GM23338 (cell line): ENCODE measurements around the gene SMIM14. TPM values are rescaled to one million over a fixed set of nuclear protein-coding genes. Genes with fewer than 3 reads are reported as not detected.
"Not testable (repeated sequence)": the region's sequence is repeated elsewhere in the genome, so short reads cannot be mapped to it uniquely, and the experiment has no call there.

Experiments
- ATAC-seq: fragments of 200-7000 bp; cut with Tn5 transposase; 3 replicates; pipeline ENCODE4 v1.9.1; 2020
- DNase-seq: peaks from one replicate; pipeline ENCODE4 v3.0.0-alpha.2; 2015; ENCODE audit warnings: low spot score
- H2AFZ ChIP-seq: fragments of 200-600 bp; sonication (generic); 2 replicates; pipeline ENCODE4 v1.8.0; 2016; ENCODE audit warnings: antibody characterized with exemption, mild to moderate bottlenecking, moderate library complexity
- H3F3A ChIP-seq: fragments of 200-600 bp; sonication (generic); replicated peaks from 2 replicates; pipeline ENCODE4 v1.8.0; 2017; ENCODE audit warnings: antibody characterized with exemption, mixed run types, low read depth
- H3K27ac ChIP-seq: fragments of 200-600 bp; sonication (generic); 2 replicates; pipeline ENCODE4 v1.6.1; 2016; ENCODE audit warnings: low read depth
- H3K27me3 ChIP-seq: fragments of 200-600 bp; sonication (generic); 2 replicates; pipeline ENCODE4 v1.8.0; 2016; ENCODE audit warnings: mild to moderate bottlenecking, mixed run types, moderate library complexity; ENCODE audit not compliant: insufficient read depth
- H3K36me3 ChIP-seq: fragments of 200-600 bp; sonication (generic); 2 replicates; pipeline ENCODE4 v1.8.0; 2016; ENCODE audit warnings: mild to moderate bottlenecking; ENCODE audit not compliant: insufficient read depth
- H3K4me1 ChIP-seq: fragments of 200-600 bp; sonication (generic); 2 replicates; pipeline ENCODE4 v1.8.0; 2016; ENCODE audit warnings: mild to moderate bottlenecking, moderate library complexity; ENCODE audit not compliant: insufficient read depth
- H3K4me2 ChIP-seq: fragments of 200-600 bp; sonication (generic); 2 replicates; pipeline ENCODE4 v1.7.1; 2017; ENCODE audit warnings: mixed run types
- H3K4me3 ChIP-seq: fragments of 200-600 bp; sonication (generic); 2 replicates; pipeline ENCODE4 v1.6.1; 2016; ENCODE audit warnings: mixed run types
- H3K79me2 ChIP-seq: fragments of 200-600 bp; sonication (generic); replicated peaks from 2 replicates; pipeline ENCODE4 v1.8.0; 2017; ENCODE audit warnings: mild to moderate bottlenecking; ENCODE audit not compliant: insufficient read depth
- H3K9me2 ChIP-seq: fragments of 200-600 bp; sonication (generic); 2 replicates; pipeline ENCODE4 v1.8.0; 2017; ENCODE audit not compliant: insufficient read depth
- H4K20me1 ChIP-seq: fragments of 200-600 bp; sonication (generic); replicated peaks from 2 replicates; pipeline ENCODE4 v1.8.0; 2017; ENCODE audit warnings: mild to moderate bottlenecking; ENCODE audit not compliant: insufficient read depth
- H3K27ac Mint-ChIP-seq: 2 replicates; pipeline ENCODE4 v1.8.0; 2020; ENCODE audit warnings: inconsistent platforms, mild to moderate bottlenecking, moderate library complexity, mixed read lengths
- H3K27me3 Mint-ChIP-seq: 3 replicates; pipeline ENCODE4 v1.8.0; 2022; ENCODE audit warnings: low read depth, mild to moderate bottlenecking, moderate library complexity, mixed read lengths, inconsistent platforms; ENCODE audit not compliant: insufficient read depth, poor library complexity
- H3K36me3 Mint-ChIP-seq: 3 replicates; pipeline ENCODE4 v1.8.0; 2021; ENCODE audit warnings: low read depth, mild to moderate bottlenecking, inconsistent platforms, moderate library complexity, mixed read lengths
- H3K4me1 Mint-ChIP-seq: 3 replicates; pipeline ENCODE4 v1.8.0; 2020; ENCODE audit warnings: mild to moderate bottlenecking, inconsistent platforms, mixed read lengths
- H3K4me3 Mint-ChIP-seq: 3 replicates; pipeline ENCODE4 v1.8.0; 2021; ENCODE audit warnings: moderate library complexity, mild to moderate bottlenecking, inconsistent platforms, mixed read lengths
- H3K9me3 Mint-ChIP-seq: 3 replicates; pipeline ENCODE4 v1.8.0; 2020; ENCODE audit warnings: moderate library complexity, mild to moderate bottlenecking, inconsistent platforms, mixed read lengths
- CREB1 ChIP-seq: fragments of 250-450 bp; sonication (Bioruptor Pico); IDR thresholded peaks from 2 replicates; pipeline ENCODE4 v1.5.0; 2020; ENCODE audit warnings: low read depth, mild to moderate bottlenecking, moderate library complexity
- EZH2 ChIP-seq: fragments of 200-600 bp; sonication (generic); IDR thresholded peaks from one replicate; pipeline ENCODE4 v1.8.0; 2017; ENCODE audit warnings: antibody characterized with exemption, mild to moderate bottlenecking, low read depth; ENCODE audit not compliant: unreplicated experiment
- EZH2phosphoT487 ChIP-seq: fragments of 200-600 bp; sonication (generic); IDR thresholded peaks from one replicate; pipeline ENCODE4 v1.8.1; 2018; ENCODE audit warnings: antibody characterized with exemption; ENCODE audit not compliant: unreplicated experiment
- NANOG ChIP-seq: IDR thresholded peaks from 2 replicates; pipeline ENCODE4 v1.6.1; 2016; ENCODE audit warnings: antibody characterized with exemption, borderline replicate concordance
- POLR2AphosphoS5 ChIP-seq: IDR thresholded peaks from 2 replicates; pipeline ENCODE4 v1.6.1; 2016; ENCODE audit warnings: antibody characterized with exemption, low read depth
- STAT1 ChIP-seq: IDR thresholded peaks from one replicate; pipeline ENCODE4 v1.6.1; 2016; ENCODE audit warnings: antibody characterized with exemption; ENCODE audit not compliant: unreplicated experiment
- ZNF114 ChIP-seq: fragments of 250-450 bp; sonication (Bioruptor Pico); IDR thresholded peaks from 2 replicates; pipeline ENCODE4 v1.5.0; 2020; ENCODE audit warnings: mild to moderate bottlenecking, moderate library complexity
- polyA plus RNA-seq: library from polyadenylated mRNA; unstranded; fragments of >200 nt; fragmentation: Nextera tagmentation; extraction: Ambion mirVana; gene quantifications from 2 replicates; pipeline ENCODE4 v1.2.1, GENCODE V29; 2016
- total RNA-seq: library from RNA; depleted of rRNA; stranded (reverse); fragments of >200 nt; shearing (Covaris generic); gene quantifications from 2 replicates; pipeline ENCODE4 v1.2.3, GENCODE V29; 2014
- TF ChIP-seq, protein P1 (sequence below): IDR thresholded peaks from one replicate; pipeline ENCODE4 v1.6.1; 2018; ENCODE audit warnings: antibody characterized with exemption; ENCODE audit not compliant: unreplicated experiment
- TF ChIP-seq, protein P2 (sequence below), 2 experiments: fragments of 200-600 bp in 1 of 2; sonication (generic) in 1 of 2; conservative IDR thresholded peaks; 2 replicates each; pipeline versions ENCODE4 v1.5.1 to v1.6.1; 2016 to 2017; ENCODE audit warnings: antibody characterized with exemption in 2 of 2, low read depth in 2 of 2, mild to moderate bottlenecking in 2 of 2, moderate library complexity in 1 of 2
- TF ChIP-seq, protein P3 (sequence below): fragments of 250-450 bp; sonication (Bioruptor Pico); IDR thresholded peaks from 2 replicates; pipeline ENCODE4 v1.5.0; 2020; ENCODE audit warnings: mild to moderate bottlenecking, moderate library complexity

The SMIM14 gene
- total and polyA plus RNA-seq, 2 experiments from 2014 or later: 29.0 to 52.6 TPM

DNA sequence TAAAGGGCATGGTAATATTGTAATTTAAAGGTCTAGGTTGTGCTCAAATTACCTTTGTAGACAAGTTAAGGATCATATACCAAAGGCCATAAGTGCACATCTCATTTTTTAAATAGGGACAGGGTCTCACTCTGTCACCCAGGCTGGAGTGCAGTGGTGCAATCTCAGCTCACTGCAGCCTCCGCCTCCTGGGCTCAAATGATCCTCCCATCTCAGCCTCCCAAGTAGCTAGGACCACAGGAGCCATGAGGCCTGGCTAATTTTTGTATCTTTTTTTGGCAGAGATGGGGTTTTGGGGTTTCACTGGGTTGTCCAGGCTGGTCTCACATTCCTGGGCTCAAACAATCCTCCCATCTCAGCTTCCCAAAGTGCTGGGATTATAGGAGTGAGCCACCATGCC lies 124.4 kb downstream of the SMIM14 start:
- H3K4me2 ChIP-seq, H3F3A ChIP-seq, H4K20me1 ChIP-seq, H3K4me3 ChIP-seq, H3K27me3 ChIP-seq, H3K9me3 Mint-ChIP-seq, H3K4me3 Mint-ChIP-seq, H3K4me1 ChIP-seq, H3K4me1 Mint-ChIP-seq, H3K9me2 ChIP-seq, DNase-seq, H2AFZ ChIP-seq, ATAC-seq, H3K27ac ChIP-seq, H3K27ac Mint-ChIP-seq, H3K27me3 Mint-ChIP-seq: not testable (repeated sequence)
- Histone ChIP-seq H3K36me3 (peaks cover 23% of the 10 kb centered on the region), H3K79me2 (peaks cover 23% of the 10 kb centered on the region)
- H3K36me3 Mint-ChIP-seq: peaks cover 57% of the 10 kb centered on the region; the same call in 2 of the 3 replicates

DNA sequence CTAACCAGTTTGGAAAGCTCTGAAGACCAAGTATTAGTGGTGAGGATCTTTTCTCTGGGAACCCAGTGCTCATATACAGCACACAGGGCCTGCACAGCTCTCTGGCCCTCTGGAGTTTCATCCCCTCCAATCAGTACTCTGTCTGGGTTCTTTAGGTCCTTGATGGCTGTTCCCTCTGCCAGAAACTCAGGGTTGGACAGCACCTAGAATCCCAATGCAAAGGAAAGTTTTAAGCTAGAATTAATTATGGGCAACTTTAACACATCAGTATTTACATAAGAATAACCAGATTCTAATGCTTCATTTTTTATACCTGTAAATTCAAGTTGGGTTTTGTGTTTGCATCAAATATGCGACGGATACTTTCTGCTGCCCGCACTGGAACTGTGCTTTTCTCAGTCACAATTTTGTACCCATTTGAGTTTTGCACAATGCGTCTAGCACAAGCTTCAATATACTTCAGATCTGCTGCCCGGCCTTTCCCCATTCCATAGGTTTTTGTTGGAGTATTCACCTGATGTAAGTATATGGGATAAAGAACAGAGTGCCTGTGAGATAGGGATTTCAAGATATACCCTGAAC lies 128.2 kb downstream of the SMIM14 start:
- Histone ChIP-seq H3K27me3 (no peaks in the 10 kb centered on the region), H2AFZ (no peak overlapping the region), H4K20me1 (peaks cover 3% of the 10 kb centered on the region; the same call in 1 of the 2 replicates), H3K9me2 (no peaks in the 10 kb centered on the region), H3K36me3 (peaks cover 48% of the 10 kb centered on the region), H3K4me3 (no peak overlapping the region), H3K4me2 (no peak overlapping the region), H3F3A (peaks cover 3% of the 10 kb centered on the region; the same call in 1 of the 2 replicates), H3K4me1 (no peaks in the 10 kb centered on the region), H3K79me2 (peaks cover 7% of the 10 kb centered on the region; the same call in 1 of the 2 replicates), H3K27ac (no peak overlapping the region)
- H3K4me3 Mint-ChIP-seq: no peak overlapping the region
- ATAC-seq (no peak), DNase-seq (no peak)
- H3K4me1 Mint-ChIP-seq: no peaks in the 10 kb centered on the region
- no peaks in the 10 kb centered on the region for H3K27me3 Mint-ChIP-seq
- no peak overlapping the region for H3K27ac Mint-ChIP-seq
- H3K36me3 Mint-ChIP-seq: peaks cover 71% of the 10 kb centered on the region; the same call in 2 of the 3 replicates
- H3K9me3 Mint-ChIP-seq: no peaks in the 10 kb centered on the region
- no peak for TF ChIP-seq ZNF114
- no peak for TF ChIP-seq EZH2
- TF ChIP-seq POLR2AphosphoS5: no peak
- TF ChIP-seq, protein P1, sequence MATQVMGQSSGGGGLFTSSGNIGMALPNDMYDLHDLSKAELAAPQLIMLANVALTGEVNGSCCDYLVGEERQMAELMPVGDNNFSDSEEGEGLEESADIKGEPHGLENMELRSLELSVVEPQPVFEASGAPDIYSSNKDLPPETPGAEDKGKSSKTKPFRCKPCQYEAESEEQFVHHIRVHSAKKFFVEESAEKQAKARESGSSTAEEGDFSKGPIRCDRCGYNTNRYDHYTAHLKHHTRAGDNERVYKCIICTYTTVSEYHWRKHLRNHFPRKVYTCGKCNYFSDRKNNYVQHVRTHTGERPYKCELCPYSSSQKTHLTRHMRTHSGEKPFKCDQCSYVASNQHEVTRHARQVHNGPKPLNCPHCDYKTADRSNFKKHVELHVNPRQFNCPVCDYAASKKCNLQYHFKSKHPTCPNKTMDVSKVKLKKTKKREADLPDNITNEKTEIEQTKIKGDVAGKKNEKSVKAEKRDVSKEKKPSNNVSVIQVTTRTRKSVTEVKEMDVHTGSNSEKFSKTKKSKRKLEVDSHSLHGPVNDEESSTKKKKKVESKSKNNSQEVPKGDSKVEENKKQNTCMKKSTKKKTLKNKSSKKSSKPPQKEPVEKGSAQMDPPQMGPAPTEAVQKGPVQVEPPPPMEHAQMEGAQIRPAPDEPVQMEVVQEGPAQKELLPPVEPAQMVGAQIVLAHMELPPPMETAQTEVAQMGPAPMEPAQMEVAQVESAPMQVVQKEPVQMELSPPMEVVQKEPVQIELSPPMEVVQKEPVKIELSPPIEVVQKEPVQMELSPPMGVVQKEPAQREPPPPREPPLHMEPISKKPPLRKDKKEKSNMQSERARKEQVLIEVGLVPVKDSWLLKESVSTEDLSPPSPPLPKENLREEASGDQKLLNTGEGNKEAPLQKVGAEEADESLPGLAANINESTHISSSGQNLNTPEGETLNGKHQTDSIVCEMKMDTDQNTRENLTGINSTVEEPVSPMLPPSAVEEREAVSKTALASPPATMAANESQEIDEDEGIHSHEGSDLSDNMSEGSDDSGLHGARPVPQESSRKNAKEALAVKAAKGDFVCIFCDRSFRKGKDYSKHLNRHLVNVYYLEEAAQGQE: no peak
- TF ChIP-seq, protein P2, sequence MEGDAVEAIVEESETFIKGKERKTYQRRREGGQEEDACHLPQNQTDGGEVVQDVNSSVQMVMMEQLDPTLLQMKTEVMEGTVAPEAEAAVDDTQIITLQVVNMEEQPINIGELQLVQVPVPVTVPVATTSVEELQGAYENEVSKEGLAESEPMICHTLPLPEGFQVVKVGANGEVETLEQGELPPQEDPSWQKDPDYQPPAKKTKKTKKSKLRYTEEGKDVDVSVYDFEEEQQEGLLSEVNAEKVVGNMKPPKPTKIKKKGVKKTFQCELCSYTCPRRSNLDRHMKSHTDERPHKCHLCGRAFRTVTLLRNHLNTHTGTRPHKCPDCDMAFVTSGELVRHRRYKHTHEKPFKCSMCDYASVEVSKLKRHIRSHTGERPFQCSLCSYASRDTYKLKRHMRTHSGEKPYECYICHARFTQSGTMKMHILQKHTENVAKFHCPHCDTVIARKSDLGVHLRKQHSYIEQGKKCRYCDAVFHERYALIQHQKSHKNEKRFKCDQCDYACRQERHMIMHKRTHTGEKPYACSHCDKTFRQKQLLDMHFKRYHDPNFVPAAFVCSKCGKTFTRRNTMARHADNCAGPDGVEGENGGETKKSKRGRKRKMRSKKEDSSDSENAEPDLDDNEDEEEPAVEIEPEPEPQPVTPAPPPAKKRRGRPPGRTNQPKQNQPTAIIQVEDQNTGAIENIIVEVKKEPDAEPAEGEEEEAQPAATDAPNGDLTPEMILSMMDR (conservative IDR thresholded peaks at IDR 0.05; ENCODE audit: low read depth in 2 of 2): no peak
- TF ChIP-seq STAT1: no peak
- TF ChIP-seq, protein P3, sequence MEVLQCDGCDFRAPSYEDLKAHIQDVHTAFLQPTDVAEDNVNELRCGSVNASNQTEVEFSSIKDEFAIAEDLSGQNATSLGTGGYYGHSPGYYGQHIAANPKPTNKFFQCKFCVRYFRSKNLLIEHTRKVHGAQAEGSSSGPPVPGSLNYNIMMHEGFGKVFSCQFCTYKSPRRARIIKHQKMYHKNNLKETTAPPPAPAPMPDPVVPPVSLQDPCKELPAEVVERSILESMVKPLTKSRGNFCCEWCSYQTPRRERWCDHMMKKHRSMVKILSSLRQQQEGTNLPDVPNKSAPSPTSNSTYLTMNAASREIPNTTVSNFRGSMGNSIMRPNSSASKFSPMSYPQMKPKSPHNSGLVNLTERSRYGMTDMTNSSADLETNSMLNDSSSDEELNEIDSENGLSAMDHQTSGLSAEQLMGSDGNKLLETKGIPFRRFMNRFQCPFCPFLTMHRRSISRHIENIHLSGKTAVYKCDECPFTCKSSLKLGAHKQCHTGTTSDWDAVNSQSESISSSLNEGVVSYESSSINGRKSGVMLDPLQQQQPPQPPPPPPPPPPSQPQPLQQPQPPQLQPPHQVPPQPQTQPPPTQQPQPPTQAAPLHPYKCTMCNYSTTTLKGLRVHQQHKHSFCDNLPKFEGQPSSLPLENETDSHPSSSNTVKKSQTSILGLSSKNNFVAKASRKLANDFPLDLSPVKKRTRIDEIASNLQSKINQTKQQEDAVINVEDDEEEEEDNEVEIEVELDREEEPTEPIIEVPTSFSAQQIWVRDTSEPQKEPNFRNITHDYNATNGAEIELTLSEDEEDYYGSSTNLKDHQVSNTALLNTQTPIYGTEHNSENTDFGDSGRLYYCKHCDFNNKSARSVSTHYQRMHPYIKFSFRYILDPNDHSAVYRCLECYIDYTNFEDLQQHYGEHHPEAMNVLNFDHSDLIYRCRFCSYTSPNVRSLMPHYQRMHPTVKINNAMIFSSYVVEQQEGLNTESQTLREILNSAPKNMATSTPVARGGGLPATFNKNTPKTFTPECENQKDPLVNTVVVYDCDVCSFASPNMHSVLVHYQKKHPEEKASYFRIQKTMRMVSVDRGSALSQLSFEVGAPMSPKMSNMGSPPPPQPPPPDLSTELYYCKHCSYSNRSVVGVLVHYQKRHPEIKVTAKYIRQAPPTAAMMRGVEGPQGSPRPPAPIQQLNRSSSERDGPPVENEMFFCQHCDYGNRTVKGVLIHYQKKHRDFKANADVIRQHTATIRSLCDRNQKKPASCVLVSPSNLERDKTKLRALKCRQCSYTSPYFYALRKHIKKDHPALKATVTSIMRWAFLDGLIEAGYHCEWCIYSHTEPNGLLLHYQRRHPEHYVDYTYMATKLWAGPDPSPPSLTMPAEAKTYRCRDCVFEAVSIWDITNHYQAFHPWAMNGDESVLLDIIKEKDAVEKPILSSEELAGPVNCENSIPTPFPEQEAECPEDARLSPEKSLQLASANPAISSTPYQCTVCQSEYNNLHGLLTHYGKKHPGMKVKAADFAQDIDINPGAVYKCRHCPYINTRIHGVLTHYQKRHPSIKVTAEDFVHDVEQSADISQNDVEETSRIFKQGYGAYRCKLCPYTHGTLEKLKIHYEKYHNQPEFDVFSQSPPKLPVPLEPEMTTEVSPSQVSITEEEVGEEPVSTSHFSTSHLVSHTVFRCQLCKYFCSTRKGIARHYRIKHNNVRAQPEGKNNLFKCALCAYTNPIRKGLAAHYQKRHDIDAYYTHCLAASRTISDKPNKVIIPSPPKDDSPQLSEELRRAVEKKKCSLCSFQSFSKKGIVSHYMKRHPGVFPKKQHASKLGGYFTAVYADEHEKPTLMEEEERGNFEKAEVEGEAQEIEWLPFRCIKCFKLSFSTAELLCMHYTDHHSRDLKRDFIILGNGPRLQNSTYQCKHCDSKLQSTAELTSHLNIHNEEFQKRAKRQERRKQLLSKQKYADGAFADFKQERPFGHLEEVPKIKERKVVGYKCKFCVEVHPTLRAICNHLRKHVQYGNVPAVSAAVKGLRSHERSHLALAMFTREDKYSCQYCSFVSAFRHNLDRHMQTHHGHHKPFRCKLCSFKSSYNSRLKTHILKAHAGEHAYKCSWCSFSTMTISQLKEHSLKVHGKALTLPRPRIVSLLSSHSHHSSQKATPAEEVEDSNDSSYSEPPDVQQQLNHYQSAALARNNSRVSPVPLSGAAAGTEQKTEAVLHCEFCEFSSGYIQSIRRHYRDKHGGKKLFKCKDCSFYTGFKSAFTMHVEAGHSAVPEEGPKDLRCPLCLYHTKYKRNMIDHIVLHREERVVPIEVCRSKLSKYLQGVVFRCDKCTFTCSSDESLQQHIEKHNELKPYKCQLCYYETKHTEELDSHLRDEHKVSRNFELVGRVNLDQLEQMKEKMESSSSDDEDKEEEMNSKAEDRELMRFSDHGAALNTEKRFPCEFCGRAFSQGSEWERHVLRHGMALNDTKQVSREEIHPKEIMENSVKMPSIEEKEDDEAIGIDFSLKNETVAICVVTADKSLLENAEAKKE (CRISPR knock-in tag): no peak
- TF ChIP-seq CREB1: no peak
- no peak for TF ChIP-seq EZH2phosphoT487
- TF ChIP-seq NANOG: no peak
